ENCODE measurements around the gene DCHS2. TPM values are rescaled to one million over a fixed set of nuclear protein-coding genes. Genes with fewer than 3 reads are reported as not detected.

The DCHS2 gene
- total RNA-seq, 1 donor from 2014 or later, result 0.71 TPM

- Histone ChIP-seq H3K9ac (no peak overlapping the region), H3K4me2 (peak overlapping the region; percentile 69)
- peaks cover 16% of the 10 kb centered on the region for H3K9me3 Mint-ChIP-seq
Measured at GRCh38 chr4:154276496-154276895, 215.1 kb downstream of the DCHS2 start.

GRCh38 chr4:154254999-154255398, 236.6 kb downstream of the DCHS2 start:
- Histone ChIP-seq H2AFZ (replicated peaks) (no peak overlapping the region), H3K4me2 (no peak overlapping the region), H3K9ac (no peak overlapping the region), H3K9me3 (ENCODE audit: low read depth) (no peaks in the 10 kb centered on the region), H3K27ac (no peak overlapping the region), H3K36me3 (no peaks in the 10 kb centered on the region), H3K79me2 (ENCODE audit: low read depth) (no peaks in the 10 kb centered on the region), H3K4me1 (peaks cover 10% of the 10 kb centered on the region), H3K4me3 (no peak overlapping the region), H4K20me1 (ENCODE audit: low read depth) (no peaks in the 10 kb centered on the region), H3K27me3 (no peaks in the 10 kb centered on the region), H3F3A (ENCODE audit: low read depth) (no peaks in the 10 kb centered on the region)
- no peak for DNase-seq (ENCODE audit: low spot score)
- Mint-ChIP-seq H3K36me3 (no peaks in the 10 kb centered on the region), H3K9me3 (no peaks in the 10 kb centered on the region), H3K27ac (no peak overlapping the region), H3K4me1 (peaks cover 4% of the 10 kb centered on the region), H3K27me3 (ENCODE audit: insufficient read depth, low read depth) (peaks cover 4% of the 10 kb centered on the region), H3K4me3 (no peak overlapping the region)
- TF ChIP-seq CTCF (IDR thresholded peaks at IDR 0.05), result peak; percentile 58
- TF ChIP-seq EZH2phosphoT487 (IDR thresholded peaks at IDR 0.05), result no peak

More at GRCh38 chr4:154276496-154276895, 215.1 kb downstream of the DCHS2 start:
- Histone ChIP-seq H3K4me3 (peak overlapping the region; percentile 10), H3K4me1 (peaks cover 32% of the 10 kb centered on the region), H3K27me3 (no peaks in the 10 kb centered on the region), H3F3A (ENCODE audit: low read depth) (peaks cover 13% of the 10 kb centered on the region), H3K9me3 (ENCODE audit: low read depth) (peaks cover 9% of the 10 kb centered on the region), H3K27ac (peak overlapping the region; percentile 69), H2AFZ (replicated peaks) (no peak overlapping the region), H4K20me1 (ENCODE audit: low read depth) (no peaks in the 10 kb centered on the region), H3K36me3 (peaks cover 5% of the 10 kb centered on the region), H3K79me2 (ENCODE audit: low read depth) (no peaks in the 10 kb centered on the region)
- peak; percentile 12 for DNase-seq (ENCODE audit: low spot score)
- no peak for TF ChIP-seq EZH2 (IDR thresholded peaks at IDR 0.05)
- TF ChIP-seq CTCF (IDR thresholded peaks at IDR 0.05), result no peak
- TF ChIP-seq EZH2phosphoT487 (IDR thresholded peaks at IDR 0.05), result no peak
- H3K4me3 Mint-ChIP-seq, result no peak overlapping the region
- H3K27me3 Mint-ChIP-seq (ENCODE audit: insufficient read depth, low read depth), result no peaks in the 10 kb centered on the region
- H3K4me1 Mint-ChIP-seq, result peaks cover 21% of the 10 kb centered on the region
- peak overlapping the region; percentile 38 for H3K27ac Mint-ChIP-seq
- H3K36me3 Mint-ChIP-seq, result peaks cover 3% of the 10 kb centered on the region

GRCh38 chr4:154234576-154234975, 257.0 kb downstream of the DCHS2 start:
- H3K36me3 ChIP-seq, result no peaks in the 10 kb centered on the region
- Mint-ChIP-seq H3K27ac (no peak overlapping the region), H3K27me3 (ENCODE audit: insufficient read depth, low read depth) (no peaks in the 10 kb centered on the region), H3K9me3 (no peaks in the 10 kb centered on the region), H3K4me3 (no peak overlapping the region), H3K4me1 (peaks cover 11% of the 10 kb centered on the region), H3K36me3 (no peaks in the 10 kb centered on the region)
- H3F3A ChIP-seq (ENCODE audit: low read depth), result no peaks in the 10 kb centered on the region
- H3K27me3 ChIP-seq, result no peaks in the 10 kb centered on the region
- H3K27ac ChIP-seq, result no peak overlapping the region
- no peaks in the 10 kb centered on the region for H4K20me1 ChIP-seq (ENCODE audit: low read depth)
- no peak overlapping the region for H3K4me3 ChIP-seq
- H2AFZ ChIP-seq (replicated peaks), result no peak overlapping the region
- no peaks in the 10 kb centered on the region for H3K79me2 ChIP-seq (ENCODE audit: low read depth)
- no peak overlapping the region for H3K4me2 ChIP-seq
- TF ChIP-seq EZH2 (IDR thresholded peaks at IDR 0.05) (no peak), CTCF (IDR thresholded peaks at IDR 0.05) (no peak), EZH2phosphoT487 (IDR thresholded peaks at IDR 0.05) (no peak)
- H3K9ac ChIP-seq, result no peak overlapping the region
- H3K9me3 ChIP-seq (ENCODE audit: low read depth), result no peaks in the 10 kb centered on the region
- no peak for DNase-seq (ENCODE audit: low spot score)
- H3K4me1 ChIP-seq, result peaks cover 4% of the 10 kb centered on the region

All from neural progenitor cell (in vitro differentiated cells).